Measurements from ENCODE around the gene KDM4B.

DNA sequence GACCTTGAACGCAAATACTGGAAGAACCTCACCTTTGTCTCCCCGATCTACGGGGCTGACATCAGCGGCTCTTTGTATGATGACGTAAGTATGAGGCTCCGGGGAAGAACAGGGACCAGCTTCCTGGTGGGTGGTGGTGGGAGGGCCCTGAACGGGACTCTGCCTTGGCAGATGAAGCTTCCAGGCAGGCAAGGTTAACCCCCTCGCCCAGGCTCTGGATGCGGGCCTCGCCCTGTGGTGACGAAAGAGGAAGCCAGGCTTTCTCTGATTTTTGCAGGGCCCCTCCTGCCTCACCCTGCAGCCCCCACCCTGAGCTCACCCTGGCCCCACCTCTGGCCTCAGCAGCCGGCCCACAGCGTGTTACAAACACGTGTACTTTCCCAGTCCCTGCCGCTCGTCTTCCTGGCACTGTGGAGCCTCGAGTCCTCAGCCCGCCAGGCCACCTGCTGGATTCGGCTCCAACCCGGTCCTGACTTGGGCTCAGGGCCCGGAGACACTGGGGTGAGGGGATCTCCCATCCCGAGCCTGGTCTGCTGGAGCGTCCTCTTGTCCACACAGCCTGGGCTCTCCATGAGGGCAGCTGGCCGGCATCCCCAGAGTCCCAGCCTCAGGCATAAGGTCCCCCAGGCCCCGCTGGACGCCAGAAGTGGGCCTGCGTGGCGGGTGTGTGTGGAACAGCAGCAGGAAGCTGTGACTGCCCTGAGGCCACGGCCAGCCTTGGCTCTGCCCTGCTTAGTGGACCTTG, 72.4 kb downstream of the KDM4B start:
- TF ChIP-seq, protein P1, sequence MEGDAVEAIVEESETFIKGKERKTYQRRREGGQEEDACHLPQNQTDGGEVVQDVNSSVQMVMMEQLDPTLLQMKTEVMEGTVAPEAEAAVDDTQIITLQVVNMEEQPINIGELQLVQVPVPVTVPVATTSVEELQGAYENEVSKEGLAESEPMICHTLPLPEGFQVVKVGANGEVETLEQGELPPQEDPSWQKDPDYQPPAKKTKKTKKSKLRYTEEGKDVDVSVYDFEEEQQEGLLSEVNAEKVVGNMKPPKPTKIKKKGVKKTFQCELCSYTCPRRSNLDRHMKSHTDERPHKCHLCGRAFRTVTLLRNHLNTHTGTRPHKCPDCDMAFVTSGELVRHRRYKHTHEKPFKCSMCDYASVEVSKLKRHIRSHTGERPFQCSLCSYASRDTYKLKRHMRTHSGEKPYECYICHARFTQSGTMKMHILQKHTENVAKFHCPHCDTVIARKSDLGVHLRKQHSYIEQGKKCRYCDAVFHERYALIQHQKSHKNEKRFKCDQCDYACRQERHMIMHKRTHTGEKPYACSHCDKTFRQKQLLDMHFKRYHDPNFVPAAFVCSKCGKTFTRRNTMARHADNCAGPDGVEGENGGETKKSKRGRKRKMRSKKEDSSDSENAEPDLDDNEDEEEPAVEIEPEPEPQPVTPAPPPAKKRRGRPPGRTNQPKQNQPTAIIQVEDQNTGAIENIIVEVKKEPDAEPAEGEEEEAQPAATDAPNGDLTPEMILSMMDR (IDR thresholded peaks at IDR 0.05; ENCODE audit: insufficient read depth, low read length) = no peak
- no peak for TF ChIP-seq SPI1 (IDR thresholded peaks at IDR 0.05; ENCODE audit: borderline replicate concordance, low read depth)
- no peak for TF ChIP-seq POLR2AphosphoS5 (IDR thresholded peaks at IDR 0.05; ENCODE audit: low read depth)
- TF ChIP-seq, protein P2, sequence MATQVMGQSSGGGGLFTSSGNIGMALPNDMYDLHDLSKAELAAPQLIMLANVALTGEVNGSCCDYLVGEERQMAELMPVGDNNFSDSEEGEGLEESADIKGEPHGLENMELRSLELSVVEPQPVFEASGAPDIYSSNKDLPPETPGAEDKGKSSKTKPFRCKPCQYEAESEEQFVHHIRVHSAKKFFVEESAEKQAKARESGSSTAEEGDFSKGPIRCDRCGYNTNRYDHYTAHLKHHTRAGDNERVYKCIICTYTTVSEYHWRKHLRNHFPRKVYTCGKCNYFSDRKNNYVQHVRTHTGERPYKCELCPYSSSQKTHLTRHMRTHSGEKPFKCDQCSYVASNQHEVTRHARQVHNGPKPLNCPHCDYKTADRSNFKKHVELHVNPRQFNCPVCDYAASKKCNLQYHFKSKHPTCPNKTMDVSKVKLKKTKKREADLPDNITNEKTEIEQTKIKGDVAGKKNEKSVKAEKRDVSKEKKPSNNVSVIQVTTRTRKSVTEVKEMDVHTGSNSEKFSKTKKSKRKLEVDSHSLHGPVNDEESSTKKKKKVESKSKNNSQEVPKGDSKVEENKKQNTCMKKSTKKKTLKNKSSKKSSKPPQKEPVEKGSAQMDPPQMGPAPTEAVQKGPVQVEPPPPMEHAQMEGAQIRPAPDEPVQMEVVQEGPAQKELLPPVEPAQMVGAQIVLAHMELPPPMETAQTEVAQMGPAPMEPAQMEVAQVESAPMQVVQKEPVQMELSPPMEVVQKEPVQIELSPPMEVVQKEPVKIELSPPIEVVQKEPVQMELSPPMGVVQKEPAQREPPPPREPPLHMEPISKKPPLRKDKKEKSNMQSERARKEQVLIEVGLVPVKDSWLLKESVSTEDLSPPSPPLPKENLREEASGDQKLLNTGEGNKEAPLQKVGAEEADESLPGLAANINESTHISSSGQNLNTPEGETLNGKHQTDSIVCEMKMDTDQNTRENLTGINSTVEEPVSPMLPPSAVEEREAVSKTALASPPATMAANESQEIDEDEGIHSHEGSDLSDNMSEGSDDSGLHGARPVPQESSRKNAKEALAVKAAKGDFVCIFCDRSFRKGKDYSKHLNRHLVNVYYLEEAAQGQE (IDR thresholded peaks at IDR 0.05; ENCODE audit: insufficient replicate concordance, low read depth) = no peak
- TF ChIP-seq GABPA (IDR thresholded peaks at IDR 0.05; ENCODE audit: low read depth) = no peak
